ENCODE measurements around the gene CD8A.

DNA sequence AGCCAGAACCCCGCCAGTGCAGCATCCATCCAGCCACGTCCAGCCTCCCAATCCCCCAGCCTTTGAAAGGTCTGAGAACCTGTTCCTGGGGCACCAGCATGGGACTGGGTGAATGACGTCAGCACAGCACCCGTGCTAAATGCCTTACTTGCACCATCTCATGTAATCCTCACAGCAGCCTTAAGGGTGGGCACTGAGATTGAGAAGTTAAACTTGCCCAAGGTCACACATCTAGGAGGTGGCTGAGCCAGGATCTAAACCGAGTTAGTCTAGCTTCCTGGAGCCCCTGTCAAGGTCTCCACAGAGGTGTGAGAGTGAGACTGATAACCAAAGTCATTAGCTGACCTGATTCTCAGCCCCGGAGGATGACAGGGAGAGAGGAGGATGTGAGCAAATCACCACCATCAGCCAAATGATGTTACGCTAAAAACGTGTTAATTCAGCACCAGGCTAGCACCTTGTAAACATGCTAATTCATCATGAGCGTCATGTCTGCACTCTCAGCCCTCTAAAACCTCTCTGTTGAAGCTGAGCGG is 4.6 kb downstream of the CD8A start:
- no peak for TF ChIP-seq POLR2A (IDR thresholded peaks at IDR 0.05; ENCODE audit: low read depth, low read length)
- no peak for TF ChIP-seq POLR2AphosphoS5 (IDR thresholded peaks at IDR 0.05; ENCODE audit: low read depth, low read length)

Measured in GM12892 (cell line).